GM19351 (cell line): ENCODE results near the gene GABRG2.
"Not testable (repeated sequence)": the region's sequence is repeated elsewhere in the genome, so short reads cannot be mapped to it uniquely, and the experiment has no call there.

ENCODE experiments used
- ATAC-seq: cut with Tn5 transposase; IDR thresholded peaks from one replicate; pipeline ENCODE4 v1.9.1; 2021; ENCODE audit warnings: mild to moderate bottlenecking, moderate library complexity; ENCODE audit not compliant: unreplicated experiment

The GABRG2 gene

DNA sequence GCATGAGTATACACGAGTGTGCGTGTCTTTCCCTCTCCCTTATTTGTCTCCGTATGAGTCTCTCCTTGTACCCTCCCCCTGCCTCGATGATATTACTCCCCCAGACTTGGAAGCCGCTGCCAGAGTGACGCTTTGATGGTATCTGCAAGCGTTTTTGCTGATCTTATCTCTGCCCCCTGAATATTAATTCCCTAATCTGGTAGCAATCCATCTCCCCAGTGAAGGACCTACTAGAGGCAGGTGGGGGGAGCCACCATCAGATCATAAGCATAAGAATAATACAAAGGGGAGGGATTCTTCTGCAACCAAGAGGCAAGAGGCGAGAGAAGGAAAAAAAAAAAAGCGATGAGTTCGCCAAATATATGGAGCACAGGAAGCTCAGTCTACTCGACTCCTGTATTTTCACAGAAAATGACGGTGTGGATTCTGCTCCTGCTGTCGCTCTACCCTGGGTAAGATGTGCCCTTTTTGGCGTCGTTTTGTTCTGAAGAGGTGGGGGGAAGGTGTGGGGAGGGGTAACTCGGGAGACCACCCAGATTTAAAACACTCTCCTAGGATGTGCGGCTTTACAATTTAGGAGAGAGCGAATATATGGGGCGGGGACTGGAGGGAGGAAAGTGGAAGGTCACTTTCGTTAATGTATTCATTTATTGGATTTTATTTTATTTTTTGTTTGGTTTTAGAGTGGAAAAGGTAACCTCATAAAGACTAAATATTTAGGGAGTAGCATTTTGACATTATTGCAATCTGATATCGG, at the start of gene GABRG2:
TSS of gene GABRG2 (plus strand) at position 119 of the 757 bp plus-strand sequence. CDS start at position 346, 227 bp downstream.
- ATAC-seq = no peak

- ATAC-seq = no peak
These were observed 42.3 kb upstream of the GABRG2 start for GRCh38 chr5:162025312-162025711.

GRCh38 chr5:162026803-162027202, 40.8 kb upstream of the GABRG2 start:
- no peak for ATAC-seq

GRCh38 chr5:162037431-162037830, 30.1 kb upstream of the GABRG2 start:
- ATAC-seq = no peak

DNA sequence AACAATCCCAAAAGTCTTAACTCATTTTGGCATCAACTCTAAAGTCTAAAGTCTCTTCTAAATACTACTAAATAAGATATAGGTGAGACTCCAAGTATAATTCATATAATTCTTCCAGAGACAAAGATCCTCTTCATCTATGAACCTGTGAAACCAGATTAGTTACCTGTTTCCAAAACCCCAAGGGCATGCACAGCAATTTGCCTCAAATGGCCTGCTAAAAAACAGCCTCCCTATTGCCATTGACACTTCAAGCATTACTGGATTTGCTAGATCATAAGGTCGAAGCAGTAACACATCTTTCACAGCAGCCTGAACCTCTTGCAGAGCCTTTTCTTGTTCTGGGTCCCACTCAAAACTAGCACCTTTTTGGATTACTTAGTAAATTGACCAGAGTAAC, 20.3 kb upstream of the GABRG2 start:
- no peak for ATAC-seq

DNA sequence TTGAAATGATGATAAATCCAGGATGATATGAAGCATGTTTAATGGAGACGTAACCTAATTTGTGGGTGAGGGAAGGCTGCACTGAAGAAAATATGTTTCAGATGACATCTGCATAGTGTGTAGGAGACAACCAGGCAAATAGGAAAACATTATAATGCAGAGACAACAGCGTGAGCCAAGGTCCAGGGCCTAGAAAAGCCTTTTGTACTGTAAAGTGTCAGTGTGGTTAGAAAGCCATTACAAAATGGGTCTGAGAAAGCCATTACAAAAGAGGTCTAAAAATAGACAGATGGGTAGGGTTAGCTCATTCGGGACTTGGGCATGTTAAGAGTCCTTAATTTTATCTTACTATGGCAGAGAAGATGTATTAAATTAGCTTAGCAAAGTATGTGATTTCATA, 14.9 kb upstream of the GABRG2 start:
- no peak for ATAC-seq

DNA sequence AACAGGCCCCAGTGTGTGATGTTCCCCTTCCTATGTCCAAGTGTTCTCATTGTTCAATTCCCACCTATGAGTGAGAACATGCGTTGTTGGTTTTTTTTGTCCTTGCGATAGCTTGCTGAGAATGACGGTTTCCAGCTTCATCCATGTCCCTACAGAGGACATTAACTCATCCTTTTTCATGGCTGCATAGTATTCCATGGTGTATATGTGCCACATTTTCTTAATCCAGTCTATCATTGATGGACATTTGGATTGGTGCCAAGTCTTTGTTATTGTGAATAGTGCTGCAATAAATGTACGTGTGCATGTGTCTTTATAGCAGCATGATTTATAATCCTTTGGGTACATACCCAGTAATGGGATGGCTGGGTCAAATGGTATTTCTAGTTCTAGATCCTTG, 12.5 kb upstream of the GABRG2 start:
- not testable (repeated sequence) for ATAC-seq

DNA sequence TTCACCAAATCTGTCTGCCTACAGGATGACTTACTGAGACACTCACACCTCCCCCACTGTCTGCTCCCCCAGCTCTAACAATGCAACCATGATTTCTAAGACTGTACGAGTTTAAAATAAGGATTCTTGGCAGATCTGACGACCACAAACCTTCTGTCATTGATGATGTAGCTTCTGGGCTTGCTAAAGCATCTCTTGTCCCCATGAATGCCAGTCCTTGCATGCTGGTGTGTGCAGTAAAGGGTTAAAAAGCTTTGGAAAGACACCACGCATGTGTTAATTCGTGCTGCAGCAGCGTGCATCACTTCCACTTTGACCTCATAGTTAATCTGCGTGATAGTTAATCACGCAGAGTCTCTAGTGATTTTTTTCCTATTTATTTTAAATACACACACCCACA, 411 bp upstream of the GABRG2 start:
- ATAC-seq = no peak

DNA sequence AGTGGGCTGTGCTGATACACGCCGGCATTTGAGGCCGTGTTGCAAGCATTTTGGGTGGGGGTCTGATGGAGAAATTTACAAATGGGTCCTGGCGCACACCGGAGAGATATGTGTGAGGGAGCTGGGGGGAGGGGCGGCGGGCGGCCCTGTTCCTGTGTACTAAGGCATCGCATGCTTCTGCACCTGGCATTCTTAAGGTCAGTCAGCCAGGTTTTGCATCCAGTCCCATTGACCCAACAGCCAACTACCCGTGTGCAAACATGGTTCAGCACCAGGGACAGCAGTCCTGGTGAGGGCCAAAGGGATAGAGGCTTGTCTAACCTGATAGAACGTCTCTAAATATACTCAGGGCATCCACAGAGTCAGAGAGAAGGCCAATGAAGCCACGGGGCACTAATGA, 839 bp downstream of the GABRG2 start:
- ATAC-seq = no peak

- no peak for ATAC-seq
These were observed 1.4 kb downstream of the GABRG2 start for GRCh38 chr5:162068936-162069335.

DNA sequence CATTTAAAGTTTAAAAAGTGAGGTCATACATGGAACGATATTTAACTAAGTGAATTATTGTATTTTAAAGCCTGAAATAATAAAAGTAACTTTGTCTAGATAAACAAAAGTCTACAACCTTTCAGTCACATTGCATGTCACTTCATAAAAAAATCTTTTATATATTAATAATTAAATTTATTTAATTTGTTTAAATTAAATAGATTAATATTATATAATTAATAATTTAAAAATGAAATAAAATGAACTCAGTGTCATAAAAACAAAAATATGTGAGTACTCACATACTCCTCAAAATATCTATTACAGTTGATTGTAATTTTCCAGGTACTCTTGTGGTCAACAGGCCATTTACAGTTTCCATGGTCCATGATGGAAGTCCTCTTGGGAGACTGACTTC, 11.2 kb downstream of the GABRG2 start:
- ATAC-seq = no peak

DNA sequence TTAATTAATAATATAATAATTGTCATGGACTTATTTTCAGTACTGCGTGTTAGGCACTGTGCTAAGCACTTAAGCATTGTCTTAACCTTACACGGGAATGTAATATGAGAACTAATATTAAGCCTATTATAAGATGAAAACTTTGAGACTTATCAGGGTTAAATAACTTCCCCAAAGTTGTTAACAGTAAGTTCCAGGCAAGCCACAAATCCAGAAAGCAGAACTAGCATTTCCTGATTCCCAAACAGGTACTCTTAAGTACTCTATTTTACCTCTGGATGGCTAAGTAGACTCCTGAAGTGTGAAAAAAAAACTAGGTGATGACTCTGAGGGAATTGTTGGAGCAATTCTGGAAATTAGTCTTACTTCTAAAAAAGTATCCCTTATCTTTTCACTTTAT, 23.8 kb downstream of the GABRG2 start:
- ATAC-seq = no peak

DNA sequence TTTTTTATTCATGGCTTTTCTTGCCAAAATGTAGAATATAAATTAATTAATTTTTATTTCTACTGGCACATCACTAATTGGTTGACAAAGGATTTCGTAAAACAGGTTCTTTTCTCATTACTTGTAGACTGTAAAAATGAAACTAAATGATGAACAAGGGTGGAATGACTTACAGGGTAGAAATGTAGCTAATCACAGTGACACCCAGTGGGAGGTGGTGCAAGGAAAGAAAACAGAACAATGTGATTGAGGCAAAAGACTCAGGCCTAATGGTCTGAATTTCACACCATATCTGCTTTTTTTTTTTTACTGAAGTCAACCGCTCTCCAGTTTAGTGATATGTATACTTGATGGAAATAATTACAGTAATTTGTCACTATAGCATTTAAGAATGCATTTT, 28.9 kb downstream of the GABRG2 start:
- no peak for ATAC-seq

DNA sequence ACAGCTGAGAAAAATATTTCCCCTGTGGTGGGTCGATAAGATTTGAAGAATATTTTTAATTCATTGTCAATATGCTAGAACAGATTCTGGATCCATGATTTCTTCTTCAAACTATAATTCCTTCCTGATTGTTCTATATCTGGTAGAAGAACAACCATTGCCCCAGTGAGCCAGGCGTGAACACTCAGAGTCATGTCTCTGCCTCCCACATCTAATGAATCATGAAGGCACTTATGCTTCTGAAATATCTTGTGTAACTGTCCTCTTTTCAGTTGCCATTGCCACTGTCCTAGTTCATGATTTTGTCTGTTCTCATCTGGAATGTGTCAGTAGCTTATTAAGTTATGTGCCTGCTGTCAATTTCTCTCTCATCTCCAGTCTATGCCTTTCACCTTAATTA, 40.0 kb downstream of the GABRG2 start:
- ATAC-seq = no peak

- no peak for ATAC-seq
These were observed 52.2 kb downstream of the GABRG2 start for GRCh38 chr5:162119801-162120200.

DNA sequence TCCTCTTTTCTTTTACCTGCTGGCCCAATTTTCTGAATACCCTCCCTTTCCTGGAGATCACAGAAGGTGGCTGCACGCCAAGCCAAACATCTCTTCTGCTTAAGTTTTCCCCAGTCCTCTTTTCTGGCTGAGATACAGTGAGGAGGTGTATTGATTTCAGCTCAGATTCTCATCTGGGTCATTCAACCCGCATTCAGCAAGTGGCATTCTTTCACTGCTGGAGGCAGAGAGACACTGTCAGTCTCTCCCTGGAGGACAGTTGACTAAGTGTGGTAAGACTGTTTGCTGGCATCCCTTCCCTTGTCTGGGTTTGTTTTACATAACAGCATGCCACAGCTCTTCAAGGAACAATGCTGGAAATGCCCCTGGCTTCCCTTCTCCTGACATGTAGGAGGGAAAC, 60.5 kb downstream of the GABRG2 start:
- no peak for ATAC-seq

- no peak for ATAC-seq
These were observed 64.8 kb downstream of the GABRG2 start for GRCh38 chr5:162132348-162132747.

- no peak for ATAC-seq
These were observed 71.6 kb downstream of the GABRG2 start for GRCh38 chr5:162139190-162139589.

- no peak for ATAC-seq
These were observed 86.7 kb downstream of the GABRG2 start for GRCh38 chr5:162154242-162154641.

GRCh38 chr5:162160401-162160800, 92.8 kb downstream of the GABRG2 start:
- no peak for ATAC-seq

- no peak for ATAC-seq
These were observed 96.1 kb downstream of the GABRG2 start for GRCh38 chr5:162163663-162164062.

DNA sequence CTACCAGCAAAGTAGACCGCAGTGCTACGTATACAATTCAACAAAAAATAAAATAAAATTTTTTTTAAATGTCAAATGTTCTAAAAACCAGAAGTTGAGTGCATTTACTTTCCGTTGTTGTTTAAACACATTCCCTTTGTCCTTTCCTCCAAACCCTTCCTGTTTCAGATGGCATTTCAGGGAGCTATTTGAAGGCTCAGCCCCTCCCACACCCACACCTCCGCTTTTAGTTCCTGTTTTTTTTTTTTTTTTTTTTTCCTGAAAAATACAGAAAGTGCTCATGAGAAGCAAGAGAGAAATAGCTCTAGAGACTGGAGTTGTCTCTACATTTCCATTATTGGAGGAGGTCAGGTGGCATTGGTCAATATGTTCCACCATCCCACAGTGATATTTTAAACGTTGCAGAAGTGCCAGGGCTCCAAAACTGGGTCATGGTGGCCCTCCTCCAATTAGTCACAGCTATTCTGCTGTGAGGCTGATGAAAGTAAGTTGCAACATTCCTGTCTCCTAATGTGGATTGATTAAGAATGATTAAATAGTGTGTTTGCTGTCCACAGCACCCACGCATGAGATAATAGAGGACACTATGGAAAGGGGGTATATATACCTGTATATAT, 106.9 kb downstream of the GABRG2 start:
- ATAC-seq = no peak

GRCh38 chr5:162187371-162187770, 119.8 kb downstream of the GABRG2 start:
- ATAC-seq = no peak
